IPS-18c (cell line): Measurements from ENCODE around the gene SPINDOC.
"Not testable (repeated sequence)": the region's sequence is repeated elsewhere in the genome, so short reads cannot be mapped to it uniquely, and the experiment has no call there.

ENCODE experiments used
- H3K4me3 ChIP-seq: 2 replicates; pipeline ENCODE4 v1.7.0; 2013; ENCODE audit warnings: low read depth, mild to moderate bottlenecking, low read length, moderate library complexity; ENCODE audit not compliant: insufficient read depth
- H3K9me3 ChIP-seq: one replicate; pipeline ENCODE4 v1.6.1; 2013; ENCODE audit warnings: mild to moderate bottlenecking, low read length, moderate library complexity; ENCODE audit not compliant: control insufficient read depth, insufficient read depth

SPINDOC gene

GRCh38 chr11:63840356-63841060, 27.3 kb downstream of the SPINDOC start:
- H3K4me3 ChIP-seq, result peak overlapping the region; percentile 88
- no peaks in the 10 kb centered on the region for H3K9me3 ChIP-seq

- Histone ChIP-seq H3K9me3 (no peaks in the 10 kb centered on the region), H3K4me3 (no peak overlapping the region)
Observed at GRCh38 chr11:63841554-63841953, 28.3 kb downstream of the SPINDOC start.

- H3K4me3 ChIP-seq, result 0 out of 2 replicates have a peak overlapping the region, but pooled peaks have one; percentile 15
- no peaks in the 10 kb centered on the region for H3K9me3 ChIP-seq
Observed at GRCh38 chr11:63843041-63843440, 29.8 kb downstream of the SPINDOC start.

- H3K4me3 ChIP-seq, result no peak overlapping the region
- no peaks in the 10 kb centered on the region for H3K9me3 ChIP-seq
Observed at GRCh38 chr11:63844836-63845235, 31.6 kb downstream of the SPINDOC start.

- Histone ChIP-seq H3K9me3 (no peaks in the 10 kb centered on the region), H3K4me3 (no peak overlapping the region)
Observed at GRCh38 chr11:63845303-63845702, 32.0 kb downstream of the SPINDOC start.

GRCh38 chr11:63845911-63846310, 32.7 kb downstream of the SPINDOC start:
- no peaks in the 10 kb centered on the region for H3K9me3 ChIP-seq
- H3K4me3 ChIP-seq, result no peak overlapping the region

- Histone ChIP-seq H3K4me3 (no peak overlapping the region), H3K9me3 (no peaks in the 10 kb centered on the region)
Observed at GRCh38 chr11:63846897-63847296, 33.6 kb downstream of the SPINDOC start.

- Histone ChIP-seq H3K4me3 (no peak overlapping the region), H3K9me3 (no peaks in the 10 kb centered on the region)
Observed at GRCh38 chr11:63847363-63847762, 34.1 kb downstream of the SPINDOC start.

- H3K9me3 ChIP-seq, result no peaks in the 10 kb centered on the region
Observed at GRCh38 chr11:63849691-63850090, 36.4 kb downstream of the SPINDOC start.

GRCh38 chr11:63850920-63851319, 37.7 kb downstream of the SPINDOC start:
- H3K9me3 ChIP-seq, result no peaks in the 10 kb centered on the region
- H3K4me3 ChIP-seq, result no peak overlapping the region

More at GRCh38 chr11:63849691-63850090, 36.4 kb downstream of the SPINDOC start:
- no peak overlapping the region for H3K4me3 ChIP-seq

GRCh38 chr11:63851364-63851763, 38.1 kb downstream of the SPINDOC start:
- no peak overlapping the region for H3K4me3 ChIP-seq

GRCh38 chr11:63853476-63853875, 40.2 kb downstream of the SPINDOC start:
- H3K9me3 ChIP-seq, result no peaks in the 10 kb centered on the region
- H3K4me3 ChIP-seq, result no peak overlapping the region

More at GRCh38 chr11:63851364-63851763, 38.1 kb downstream of the SPINDOC start:
- no peaks in the 10 kb centered on the region for H3K9me3 ChIP-seq

GRCh38 chr11:63854696-63855095, 41.4 kb downstream of the SPINDOC start:
- Histone ChIP-seq H3K4me3 (no peak overlapping the region), H3K9me3 (no peaks in the 10 kb centered on the region)

GRCh38 chr11:63855975-63856374, 42.7 kb downstream of the SPINDOC start:
- Histone ChIP-seq H3K9me3 (no peaks in the 10 kb centered on the region), H3K4me3 (no peak overlapping the region)

GRCh38 chr11:63858628-63859550, 45.6 kb downstream of the SPINDOC start:
- Histone ChIP-seq H3K4me3 (no peak overlapping the region), H3K9me3 (no peaks in the 10 kb centered on the region)

- H3K4me3 ChIP-seq, result no peak overlapping the region
Observed at GRCh38 chr11:63862923-63863322, 49.7 kb downstream of the SPINDOC start.

GRCh38 chr11:63863620-63864019, 50.4 kb downstream of the SPINDOC start:
- not testable (repeated sequence) for H3K4me3 ChIP-seq, H3K9me3 ChIP-seq

More at GRCh38 chr11:63862923-63863322, 49.7 kb downstream of the SPINDOC start:
- no peaks in the 10 kb centered on the region for H3K9me3 ChIP-seq

GRCh38 chr11:63866211-63866610, 53.0 kb downstream of the SPINDOC start:
- Histone ChIP-seq H3K9me3 (peaks cover 2% of the 10 kb centered on the region), H3K4me3 (no peak overlapping the region)
